ENCODE measurements around the gene ALOX5.

ALOX5 gene

DNA sequence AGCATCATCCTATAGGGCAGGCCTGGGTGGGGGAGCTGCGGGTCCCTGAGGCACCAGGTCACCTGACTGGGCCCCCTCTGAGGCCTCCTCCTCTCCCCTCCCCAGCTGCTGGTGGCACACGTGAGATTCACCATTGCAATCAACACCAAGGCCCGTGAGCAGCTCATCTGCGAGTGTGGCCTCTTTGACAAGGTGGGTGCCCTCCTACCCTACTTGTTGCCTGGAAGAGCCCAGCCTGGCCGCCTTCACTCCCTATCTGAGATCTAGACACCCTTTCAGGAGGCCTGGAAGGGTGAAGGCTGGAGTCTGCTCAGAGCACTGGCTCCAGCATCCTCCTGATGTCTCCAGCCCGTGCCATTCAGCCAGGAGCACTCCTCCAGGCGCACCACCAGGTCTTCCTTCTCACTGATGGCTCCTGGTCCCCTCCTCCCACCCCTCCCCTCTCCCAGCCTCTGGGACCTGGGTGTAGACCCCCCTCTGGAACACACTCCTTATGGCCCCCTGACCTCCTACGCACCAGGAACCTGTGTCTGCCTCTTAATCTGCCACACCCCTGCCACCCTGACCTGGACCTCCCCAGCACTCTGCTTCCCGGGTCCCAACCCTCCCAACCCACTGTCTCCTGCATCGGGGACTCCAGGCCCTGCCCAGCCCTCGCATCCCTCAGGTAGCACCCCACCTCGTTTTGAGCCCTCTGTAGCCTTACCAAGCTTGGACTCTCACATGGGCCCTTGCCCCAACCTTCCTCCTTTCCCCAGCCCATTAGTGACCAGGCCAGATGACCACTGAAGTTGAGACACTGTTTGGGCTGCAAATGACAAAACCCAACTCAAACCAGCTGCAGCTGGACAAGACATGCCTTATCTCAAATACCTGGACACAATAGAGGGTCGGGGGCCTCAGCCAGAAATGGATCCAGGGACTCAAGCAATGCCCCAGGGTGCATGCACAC is 67.5 kb downstream of the ALOX5 start:
- Histone ChIP-seq H4K20me1 (ENCODE audit: insufficient read depth, low read length, poor library complexity, severe bottlenecking) (no peaks in the 10 kb centered on the region), H3K9me3 (ENCODE audit: insufficient read depth, low read depth, low read length) (no peaks in the 10 kb centered on the region), H3K9me2 (replicated peaks; ENCODE audit: low read depth, low read length) (no peaks in the 10 kb centered on the region), H3K79me2 (ENCODE audit: insufficient read depth, low read length) (no peaks in the 10 kb centered on the region), H3K4me2 (ENCODE audit: low read depth, low read length, poor library complexity, severe bottlenecking) (no peak overlapping the region), H3K27me3 (ENCODE audit: insufficient read depth, low read length, poor library complexity, severe bottlenecking) (no peaks in the 10 kb centered on the region), H3K9ac (ENCODE audit: low read depth, low read length, poor library complexity, severe bottlenecking) (no peak overlapping the region), H3F3A (ENCODE audit: low read depth) (no peaks in the 10 kb centered on the region), H2AFZ (ENCODE audit: low read length) (no peak overlapping the region), H3K36me3 (ENCODE audit: insufficient read depth, low read length) (no peaks in the 10 kb centered on the region), H3K4me1 (ENCODE audit: insufficient read depth, low read length, poor library complexity, severe bottlenecking) (no peaks in the 10 kb centered on the region), H3K4me3 (ENCODE audit: low read length, poor library complexity, severe bottlenecking) (no peak overlapping the region)
- TF ChIP-seq EZH2phosphoT487 (IDR thresholded peaks at IDR 0.05; ENCODE audit: borderline replicate concordance): no peak
- TF ChIP-seq, protein P1, sequence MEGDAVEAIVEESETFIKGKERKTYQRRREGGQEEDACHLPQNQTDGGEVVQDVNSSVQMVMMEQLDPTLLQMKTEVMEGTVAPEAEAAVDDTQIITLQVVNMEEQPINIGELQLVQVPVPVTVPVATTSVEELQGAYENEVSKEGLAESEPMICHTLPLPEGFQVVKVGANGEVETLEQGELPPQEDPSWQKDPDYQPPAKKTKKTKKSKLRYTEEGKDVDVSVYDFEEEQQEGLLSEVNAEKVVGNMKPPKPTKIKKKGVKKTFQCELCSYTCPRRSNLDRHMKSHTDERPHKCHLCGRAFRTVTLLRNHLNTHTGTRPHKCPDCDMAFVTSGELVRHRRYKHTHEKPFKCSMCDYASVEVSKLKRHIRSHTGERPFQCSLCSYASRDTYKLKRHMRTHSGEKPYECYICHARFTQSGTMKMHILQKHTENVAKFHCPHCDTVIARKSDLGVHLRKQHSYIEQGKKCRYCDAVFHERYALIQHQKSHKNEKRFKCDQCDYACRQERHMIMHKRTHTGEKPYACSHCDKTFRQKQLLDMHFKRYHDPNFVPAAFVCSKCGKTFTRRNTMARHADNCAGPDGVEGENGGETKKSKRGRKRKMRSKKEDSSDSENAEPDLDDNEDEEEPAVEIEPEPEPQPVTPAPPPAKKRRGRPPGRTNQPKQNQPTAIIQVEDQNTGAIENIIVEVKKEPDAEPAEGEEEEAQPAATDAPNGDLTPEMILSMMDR (conservative IDR thresholded peaks at IDR 0.05; ENCODE audit: low read length): no peak

DNA sequence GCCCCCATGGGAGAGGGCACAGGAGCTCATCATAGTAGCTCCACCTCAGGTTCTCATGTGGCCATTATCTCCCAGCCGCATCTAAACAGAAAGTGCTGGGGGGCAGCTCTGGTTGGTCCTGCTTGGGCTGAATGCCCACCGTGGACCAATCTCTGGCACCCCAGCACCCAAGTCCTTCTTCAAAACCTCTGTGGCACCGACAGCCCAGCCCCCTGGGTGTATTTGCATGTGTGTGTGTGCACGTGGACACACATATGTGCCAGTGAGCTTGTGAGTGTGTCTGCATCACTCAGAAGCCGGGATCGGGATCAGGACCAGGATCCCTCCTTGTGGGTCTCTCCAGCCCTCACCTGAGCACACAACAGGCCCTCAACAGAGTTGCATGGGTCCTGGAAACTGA is 68.2 kb downstream of the ALOX5 start:
- TF ChIP-seq, protein P1 (conservative IDR thresholded peaks at IDR 0.05; ENCODE audit: low read length): no peak
- no peak for TF ChIP-seq EZH2phosphoT487 (IDR thresholded peaks at IDR 0.05; ENCODE audit: borderline replicate concordance)
- Histone ChIP-seq H4K20me1 (ENCODE audit: insufficient read depth, low read length, poor library complexity, severe bottlenecking) (no peaks in the 10 kb centered on the region), H3K79me2 (ENCODE audit: insufficient read depth, low read length) (no peaks in the 10 kb centered on the region), H3K4me2 (ENCODE audit: low read depth, low read length, poor library complexity, severe bottlenecking) (no peak overlapping the region), H3K4me3 (ENCODE audit: low read length, poor library complexity, severe bottlenecking) (no peak overlapping the region), H3K4me1 (ENCODE audit: insufficient read depth, low read length, poor library complexity, severe bottlenecking) (no peaks in the 10 kb centered on the region), H2AFZ (ENCODE audit: low read length) (no peak overlapping the region), H3K9me3 (ENCODE audit: insufficient read depth, low read depth, low read length) (no peaks in the 10 kb centered on the region), H3K27me3 (ENCODE audit: insufficient read depth, low read length, poor library complexity, severe bottlenecking) (no peaks in the 10 kb centered on the region), H3K9ac (ENCODE audit: low read depth, low read length, poor library complexity, severe bottlenecking) (no peak overlapping the region), H3K9me2 (replicated peaks; ENCODE audit: low read depth, low read length) (no peaks in the 10 kb centered on the region), H3F3A (ENCODE audit: low read depth) (no peaks in the 10 kb centered on the region), H3K36me3 (ENCODE audit: insufficient read depth, low read length) (no peaks in the 10 kb centered on the region)

DNA sequence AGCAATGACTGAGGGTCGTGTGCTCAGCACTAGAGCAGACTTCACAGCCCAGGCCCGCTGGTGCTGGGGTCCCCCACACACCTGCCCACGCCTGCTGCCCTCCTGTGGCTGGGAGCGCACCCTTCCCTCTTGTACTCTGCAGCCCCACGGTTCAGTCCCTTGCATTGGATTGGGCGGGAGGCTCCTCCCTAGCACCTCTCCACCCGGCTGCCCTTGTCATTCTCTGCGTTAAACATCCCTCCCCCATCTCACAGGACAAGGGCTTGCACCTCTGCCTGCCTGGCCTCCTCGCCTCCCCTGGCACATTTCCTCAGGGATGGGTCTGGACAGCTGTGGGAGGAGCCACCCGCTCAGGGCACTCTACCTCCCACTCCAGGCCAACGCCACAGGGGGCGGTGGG is 68.6 kb downstream of the ALOX5 start:
- Histone ChIP-seq H3K9ac (ENCODE audit: low read depth, low read length, poor library complexity, severe bottlenecking) (no peak overlapping the region), H3K4me1 (ENCODE audit: insufficient read depth, low read length, poor library complexity, severe bottlenecking) (no peaks in the 10 kb centered on the region), H3K27me3 (ENCODE audit: insufficient read depth, low read length, poor library complexity, severe bottlenecking) (no peaks in the 10 kb centered on the region), H3K9me3 (ENCODE audit: insufficient read depth, low read depth, low read length) (no peaks in the 10 kb centered on the region), H3K4me2 (ENCODE audit: low read depth, low read length, poor library complexity, severe bottlenecking) (no peak overlapping the region), H3K9me2 (replicated peaks; ENCODE audit: low read depth, low read length) (no peaks in the 10 kb centered on the region), H2AFZ (ENCODE audit: low read length) (no peak overlapping the region), H3K36me3 (ENCODE audit: insufficient read depth, low read length) (no peaks in the 10 kb centered on the region), H3K4me3 (ENCODE audit: low read length, poor library complexity, severe bottlenecking) (no peak overlapping the region), H3K79me2 (ENCODE audit: insufficient read depth, low read length) (no peaks in the 10 kb centered on the region), H3F3A (ENCODE audit: low read depth) (no peaks in the 10 kb centered on the region), H4K20me1 (ENCODE audit: insufficient read depth, low read length, poor library complexity, severe bottlenecking) (no peaks in the 10 kb centered on the region)
- TF ChIP-seq EZH2phosphoT487 (IDR thresholded peaks at IDR 0.05; ENCODE audit: borderline replicate concordance): no peak
- TF ChIP-seq, protein P1 (conservative IDR thresholded peaks at IDR 0.05; ENCODE audit: low read length): peak; percentile 42; the same call in 1 of the 2 replicates
